Measurements from ENCODE around the gene MERTK.
"Not testable (repeated sequence)": the region's sequence is repeated elsewhere in the genome, so short reads cannot be mapped to it uniquely, and the experiment has no call there.

Gene MERTK

DNA sequence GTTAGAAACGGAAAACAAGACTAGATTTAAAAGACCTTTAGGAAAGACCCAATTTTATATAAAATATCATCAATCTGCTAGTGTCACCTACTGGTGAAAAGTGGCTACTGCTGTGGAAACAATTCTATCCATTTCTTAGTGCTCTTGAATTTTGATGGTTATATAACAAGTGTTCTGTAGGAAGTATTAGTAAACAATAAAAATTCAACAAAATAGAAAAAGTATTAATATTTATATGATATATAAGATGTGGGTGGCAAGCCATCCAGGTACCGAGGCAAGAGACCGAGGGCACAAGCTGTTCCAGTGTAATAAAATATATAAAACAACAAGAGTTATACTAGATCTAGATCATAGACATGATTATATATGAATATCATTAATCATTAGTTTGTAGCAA is 150.5 kb downstream of the MERTK start:
- peak; percentile 66 for DNase-seq

DNA sequence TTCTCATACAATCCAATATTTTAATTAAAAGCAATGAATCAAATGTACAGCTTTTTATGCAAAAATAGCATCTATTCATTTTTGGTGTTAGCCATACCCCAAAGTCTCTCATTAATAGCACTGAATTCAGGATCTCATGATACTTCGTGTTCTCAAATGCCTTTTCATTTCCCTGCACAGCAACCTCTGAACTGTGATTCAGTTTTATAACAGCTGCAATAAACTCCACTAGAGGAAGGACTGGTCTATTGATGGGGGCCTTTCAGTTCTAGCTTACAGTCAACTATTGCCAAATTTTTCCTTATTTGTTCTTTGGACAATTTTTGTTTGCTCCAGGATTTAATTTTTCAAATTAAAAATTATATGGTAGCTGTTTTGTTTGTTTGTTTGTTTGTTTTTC is 151.9 kb downstream of the MERTK start:
- no peak for DNase-seq

DNA sequence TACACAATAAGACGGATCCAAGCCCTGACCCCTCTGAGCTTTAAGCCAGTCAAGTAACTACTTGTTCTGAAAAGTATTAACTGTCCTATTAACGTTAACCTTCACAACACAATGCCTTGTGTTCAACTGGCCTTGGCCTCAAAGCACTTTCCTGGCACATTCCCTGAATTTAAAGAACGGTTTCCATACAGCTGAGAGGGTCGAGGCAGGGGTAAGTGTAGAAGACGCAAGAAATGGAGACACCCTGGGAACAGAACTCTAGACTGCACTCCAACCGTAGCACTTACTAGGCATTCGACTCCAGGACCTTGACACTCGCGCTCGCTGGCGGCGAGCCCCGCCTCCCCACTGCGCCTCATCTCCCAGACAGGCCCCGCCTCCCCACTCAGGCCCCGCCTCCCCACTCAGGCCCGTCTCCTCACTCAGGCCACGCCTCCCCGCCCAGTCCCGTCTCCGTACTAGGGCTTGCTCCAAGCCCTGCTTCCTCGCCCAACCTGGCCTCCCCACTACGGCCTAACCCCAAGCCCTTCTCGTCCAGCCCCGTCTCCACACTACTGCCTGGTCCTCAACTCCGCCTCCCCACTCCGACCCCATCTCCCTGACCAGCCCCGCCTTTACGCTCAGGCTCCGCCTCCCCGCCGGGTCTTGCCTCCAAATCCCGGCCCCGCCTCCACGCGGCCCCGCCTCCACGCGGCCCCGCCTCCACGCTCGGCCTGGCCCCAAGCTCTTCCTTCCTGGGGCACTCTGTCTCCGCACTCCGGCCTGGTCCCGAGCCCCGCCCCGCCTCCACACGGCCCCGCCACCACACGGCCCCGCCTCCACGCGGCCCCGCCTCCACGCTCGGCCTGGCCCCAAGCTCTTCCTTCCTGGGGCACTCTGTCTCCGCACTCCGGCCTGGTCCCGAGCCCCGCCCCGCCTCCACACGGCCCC is 155.8 kb downstream of the MERTK start:
- peak; percentile 93 for DNase-seq

DNA sequence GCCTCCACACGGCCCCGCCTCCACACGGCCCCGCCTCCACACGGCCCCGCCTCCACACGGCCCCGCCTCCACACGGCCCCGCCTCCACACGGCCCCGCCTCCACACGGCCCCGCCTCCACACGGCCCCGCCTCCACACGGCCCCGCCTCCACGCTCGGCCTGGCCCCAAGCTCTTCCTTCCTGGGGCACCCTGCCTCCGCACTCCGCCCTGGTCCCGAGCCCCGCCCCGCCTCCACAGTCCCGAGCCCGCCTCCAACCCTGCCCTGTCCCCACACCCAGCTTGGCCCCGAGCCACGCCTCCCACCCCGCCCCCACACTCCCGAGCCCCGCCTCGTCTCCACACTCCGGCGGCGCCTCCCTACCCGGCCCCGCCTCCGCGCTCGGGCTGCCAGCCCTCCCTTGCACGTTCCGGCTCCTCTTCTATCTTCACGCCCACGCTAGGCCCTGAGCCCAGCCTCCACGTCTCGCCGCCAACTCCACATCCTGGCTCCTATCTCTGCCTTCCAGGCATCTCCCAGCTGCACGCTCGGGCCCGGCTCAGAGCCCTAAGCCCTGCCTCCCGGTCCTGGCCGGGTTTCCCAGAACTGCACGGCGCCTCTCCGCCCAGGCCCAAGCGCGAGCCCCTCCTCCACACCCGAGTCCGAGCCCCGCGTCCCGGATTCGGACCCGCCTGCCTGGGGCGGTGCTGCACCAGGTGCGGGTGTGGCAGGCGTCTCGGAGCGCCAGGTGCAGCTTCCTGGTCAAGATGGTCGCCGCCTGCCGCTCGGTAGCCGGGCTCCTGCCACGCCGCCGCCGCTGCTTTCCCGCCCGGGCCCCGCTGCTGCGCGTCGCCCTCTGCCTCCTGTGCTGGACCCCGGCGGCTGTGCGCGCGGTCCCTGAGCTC is 156.7 kb downstream of the MERTK start, which contains the start of gene TMEM87B:
Gene TMEM87B (plus strand): TSS at position 423 of the 883 bp plus-strand sequence. CDS start 323 bp downstream, at position 746.
- peak; percentile 85 for DNase-seq

- peak; percentile 52 for DNase-seq
These were observed 157.6 kb downstream of the MERTK start for GRCh38 chr2:112055730-112056625.

DNA sequence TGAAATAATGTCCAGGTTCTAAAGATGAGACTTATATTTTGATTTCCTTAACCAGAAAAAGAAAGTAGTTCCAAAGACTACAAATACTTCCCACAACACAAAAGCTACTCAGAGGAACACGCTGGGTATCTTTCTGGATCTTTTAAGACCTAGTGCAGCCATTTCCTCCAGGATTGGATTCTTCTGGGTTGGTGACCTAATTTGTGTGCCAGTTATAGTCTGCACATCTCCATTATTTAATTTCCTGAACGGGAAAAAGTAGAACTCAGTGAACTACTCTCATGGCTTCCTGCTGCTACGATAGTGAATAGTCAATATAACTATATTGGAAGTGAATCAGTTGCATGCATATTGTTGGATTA is 158.2 kb downstream of the MERTK start:
- no peak for DNase-seq

- no peak for DNase-seq
These were observed 161.3 kb downstream of the MERTK start for GRCh38 chr2:112059671-112060070.

DNA sequence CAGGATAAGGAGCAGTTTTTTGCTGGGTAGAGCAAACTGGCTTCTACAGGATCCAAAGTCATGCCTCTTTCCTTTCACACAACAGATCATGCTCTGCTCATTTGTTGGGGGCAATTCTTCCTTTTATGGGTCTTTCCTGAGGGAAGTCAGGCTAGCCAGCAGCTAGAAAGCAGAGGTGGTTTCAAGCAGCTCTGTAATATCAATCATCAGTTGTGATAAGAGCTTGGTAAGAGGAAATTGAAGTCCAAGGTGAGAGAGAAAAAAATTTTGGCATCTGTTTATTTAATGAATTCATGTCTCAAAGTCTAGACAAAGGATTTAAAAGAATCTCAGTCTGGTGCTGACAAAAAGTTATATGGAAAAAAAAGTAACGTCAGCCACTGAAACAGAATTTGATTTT is 162.9 kb downstream of the MERTK start:
- DNase-seq: no peak

DNA sequence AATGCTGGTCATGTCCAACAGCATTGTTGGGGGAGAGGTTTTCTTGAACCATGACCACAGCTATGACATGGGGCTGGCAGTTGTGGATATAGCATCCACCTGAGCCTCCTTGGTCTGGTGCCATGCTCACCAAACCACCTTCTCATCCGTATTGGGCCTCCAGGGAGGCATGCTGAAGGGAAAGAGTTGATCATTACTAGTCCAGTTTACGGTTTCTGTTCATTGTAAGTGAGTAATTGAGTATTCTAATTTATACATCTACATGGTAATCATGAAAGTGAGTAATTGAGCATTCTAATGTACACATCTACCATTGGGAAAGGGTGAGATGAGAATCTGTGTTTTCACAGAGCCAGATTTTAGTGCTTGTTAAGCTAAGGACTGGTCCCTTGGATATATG is 163.4 kb downstream of the MERTK start:
- DNase-seq: no peak

DNA sequence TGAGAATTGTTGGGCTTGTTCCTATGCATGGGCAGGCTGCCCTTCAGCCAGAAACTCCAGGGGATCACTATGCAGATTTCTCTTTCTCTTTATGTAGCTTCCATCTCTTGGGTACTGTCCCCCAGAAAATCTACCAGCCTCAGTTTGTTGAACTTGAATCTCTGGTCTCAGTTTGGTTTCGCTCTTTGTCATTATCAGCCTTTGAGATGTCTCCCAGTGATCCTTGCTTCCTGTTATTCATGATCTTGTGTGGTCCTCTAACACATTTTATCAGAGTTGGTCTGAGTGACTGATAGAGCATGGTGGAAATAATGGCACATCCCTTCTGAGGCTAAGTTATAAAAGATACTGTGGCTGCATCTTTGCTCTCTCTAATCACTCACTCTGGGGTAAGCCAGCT is 164.5 kb downstream of the MERTK start:
- DNase-seq: no peak

- DNase-seq: no peak
These were observed 167.1 kb downstream of the MERTK start for GRCh38 chr2:112065486-112065885.

DNA sequence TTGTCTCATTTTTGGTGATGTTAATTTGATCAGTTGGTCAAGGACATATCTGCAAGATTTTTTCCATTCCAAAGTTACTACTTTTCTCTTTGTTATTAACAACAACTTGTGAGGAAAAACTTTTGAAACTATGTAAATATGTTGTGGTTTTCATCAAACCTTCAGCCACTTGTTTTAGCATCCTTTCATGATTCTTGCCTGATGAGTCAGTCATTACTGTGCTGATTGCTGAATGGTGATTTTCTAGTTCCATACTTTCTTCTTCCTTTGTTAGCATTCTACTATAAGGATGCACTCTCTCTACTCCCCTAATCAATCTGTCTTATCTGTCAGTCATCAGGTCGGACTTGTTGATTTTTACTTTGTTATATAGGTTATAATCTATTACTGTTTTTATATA is 167.6 kb downstream of the MERTK start:
- DNase-seq: no peak

DNA sequence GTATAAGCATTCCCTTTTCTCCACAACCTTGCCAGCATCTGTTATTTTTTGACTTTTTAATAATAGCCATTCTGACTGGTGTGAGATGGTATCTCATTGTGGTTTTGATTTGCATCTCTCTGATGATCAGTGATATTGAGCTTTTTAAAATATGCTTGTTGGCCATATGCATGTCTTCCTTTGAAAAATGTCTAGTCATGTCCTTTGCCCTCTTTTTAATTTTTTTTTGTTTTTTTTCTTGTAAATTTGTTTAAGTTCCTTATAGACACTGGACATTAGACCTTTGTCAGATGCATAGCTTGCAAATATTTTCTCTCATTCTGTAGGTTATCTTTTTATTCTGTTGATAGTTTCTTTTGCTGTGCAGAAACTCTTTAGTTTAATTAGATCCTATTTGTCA is 171.4 kb downstream of the MERTK start:
- DNase-seq: not testable (repeated sequence)

DNA sequence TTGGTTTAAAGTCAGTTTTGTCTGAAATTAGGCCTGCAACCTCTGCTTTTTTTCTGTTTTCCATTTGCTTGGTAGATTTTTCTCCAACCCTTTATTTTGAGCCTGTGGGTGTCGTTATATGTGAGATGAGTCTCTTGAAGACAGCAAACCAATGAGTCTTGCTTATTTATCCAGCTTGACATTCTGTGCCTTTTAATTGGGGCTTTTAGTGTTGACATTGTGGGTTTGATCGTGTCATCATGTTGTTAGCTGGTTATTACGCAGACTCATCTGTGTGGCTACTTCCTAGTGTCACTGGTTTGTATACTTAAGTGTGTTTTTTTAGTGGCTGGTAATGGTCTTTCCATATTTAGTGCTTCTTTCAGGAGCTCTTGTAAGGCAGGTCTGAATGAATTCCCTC is 175.5 kb downstream of the MERTK start:
- DNase-seq: no peak

DNA sequence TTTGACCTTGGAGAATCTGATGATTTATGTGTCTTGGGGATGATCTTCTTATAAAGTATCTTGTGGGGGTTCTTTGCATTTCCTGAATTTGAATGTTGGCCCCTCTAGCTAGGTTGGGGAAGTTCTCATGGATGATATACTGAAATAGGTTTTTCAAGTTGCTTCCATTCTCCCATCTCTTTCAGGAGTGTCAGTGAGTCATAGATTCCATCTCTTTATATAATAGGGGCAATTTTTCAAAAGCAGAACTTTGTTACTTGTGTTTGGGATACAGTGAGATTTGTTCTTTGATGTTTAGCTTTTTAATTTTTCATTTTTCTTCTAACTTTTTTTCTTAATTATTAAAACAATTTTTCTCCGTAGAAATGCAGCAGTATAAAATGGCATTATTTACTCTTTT is 176.1 kb downstream of the MERTK start:
- DNase-seq: no peak

DNA sequence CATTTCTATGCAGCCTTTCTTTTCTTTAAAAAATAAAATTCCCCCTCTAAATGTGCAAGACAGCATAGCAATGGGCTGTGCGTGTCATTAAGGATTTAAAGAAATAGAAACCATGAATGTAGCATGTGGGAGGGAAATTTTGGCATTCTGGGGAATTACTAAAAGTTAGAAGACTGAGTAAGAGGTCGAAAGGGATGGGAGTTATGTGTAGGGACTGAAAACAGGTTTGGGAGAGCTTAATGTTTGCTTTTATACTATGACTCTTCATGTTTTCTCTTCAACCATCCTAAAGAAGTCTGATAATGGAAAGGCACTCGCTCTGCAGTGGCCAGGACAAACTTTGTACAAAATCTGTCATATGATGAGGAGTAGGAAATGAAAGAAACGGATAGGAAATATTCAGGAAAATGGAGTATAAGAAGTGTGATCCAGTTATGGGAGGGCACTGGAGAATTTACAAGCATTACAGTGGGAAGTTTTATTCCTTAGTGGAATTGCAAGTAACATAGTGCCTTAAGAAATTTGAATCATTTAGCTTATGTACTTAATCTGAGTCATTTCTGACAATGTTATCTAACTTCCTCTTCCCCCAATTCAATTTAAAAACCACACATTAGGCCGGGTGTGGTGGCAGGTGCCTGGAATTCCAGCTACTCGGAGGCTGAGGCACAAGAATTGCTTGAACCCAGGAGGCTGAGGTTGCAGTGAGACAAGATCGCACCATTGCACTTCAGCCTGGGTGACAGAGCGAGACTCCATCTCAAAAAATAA is 177.3 kb downstream of the MERTK start:
- no peak for DNase-seq

DNA sequence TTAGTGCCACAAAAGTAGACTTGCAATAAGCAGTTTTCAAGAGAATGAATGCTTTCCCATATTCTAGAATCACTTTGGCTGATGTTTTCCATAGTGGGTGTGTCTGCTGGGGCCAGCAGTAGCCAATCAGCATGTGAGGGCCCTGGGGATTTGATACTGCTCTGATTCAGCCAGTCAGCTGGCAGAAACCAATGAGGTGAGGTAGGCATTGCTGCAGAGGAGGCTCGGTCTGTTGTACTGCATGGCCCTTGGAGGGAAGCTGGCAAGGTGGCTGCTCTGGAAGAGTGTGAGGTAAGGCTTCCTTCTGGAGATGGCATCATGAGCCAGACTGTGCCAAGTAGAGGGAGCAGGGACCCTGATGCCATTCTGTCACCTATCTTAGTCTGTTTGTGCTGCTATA is 179.4 kb downstream of the MERTK start:
- DNase-seq: no peak

All from NCI-H1105 treated with DMSO at 0.1 percent for 48 hours (cell line).